ENCODE data around the gene ITPR2.
"Not testable (repeated sequence)": the region's sequence is repeated elsewhere in the genome, so short reads cannot be mapped to it uniquely, and the experiment has no call there.

ITPR2 gene

GRCh38 chr12:26524862-26525465, 308.0 kb downstream of the ITPR2 start:
- H3K9ac ChIP-seq (ENCODE audit: low read depth, low read length): no peak overlapping the region
- H3K4me1 ChIP-seq (ENCODE audit: insufficient read depth, low read length): no peaks in the 10 kb centered on the region
- peaks cover 7% of the 10 kb centered on the region; the same call in 1 of the 2 replicates for H3K9me3 ChIP-seq (ENCODE audit: control insufficient read depth, insufficient read depth, low read length)
- peaks cover 3% of the 10 kb centered on the region; the same call in 1 of the 2 replicates for H3K36me3 ChIP-seq (ENCODE audit: insufficient read depth, low read length)

DNA sequence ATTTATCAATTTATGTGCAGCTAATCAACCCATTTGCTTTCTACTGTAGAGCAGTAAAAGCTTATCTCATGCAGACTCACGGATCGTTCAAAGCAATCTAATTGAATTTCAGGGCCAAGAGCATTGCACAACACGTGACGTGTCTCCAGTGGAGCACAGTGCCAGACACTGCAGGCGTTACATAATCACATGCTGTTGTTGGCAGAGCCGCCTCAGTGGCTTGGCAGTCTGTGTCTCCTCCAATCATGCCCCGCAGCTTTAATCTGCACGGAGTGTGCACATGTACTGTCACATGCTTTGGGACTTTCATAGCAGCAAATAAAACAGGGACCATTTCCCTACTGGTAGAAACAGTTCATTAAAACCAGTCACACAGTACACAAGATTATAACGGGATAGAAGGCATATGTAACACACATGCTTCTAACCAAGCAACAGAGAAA, 309.3 kb downstream of the ITPR2 start:
- no peaks in the 10 kb centered on the region for H3K4me1 ChIP-seq (ENCODE audit: insufficient read depth, low read length)
- peaks cover 3% of the 10 kb centered on the region; the same call in 1 of the 2 replicates for H3K36me3 ChIP-seq (ENCODE audit: insufficient read depth, low read length)
- H3K9ac ChIP-seq (ENCODE audit: low read depth, low read length): no peak overlapping the region

GRCh38 chr12:26520869-26521268, 312.1 kb downstream of the ITPR2 start:
- peaks cover 5% of the 10 kb centered on the region; the same call in 1 of the 2 replicates for H3K9me3 ChIP-seq (ENCODE audit: control insufficient read depth, insufficient read depth, low read length)
- no peak overlapping the region for H3K9ac ChIP-seq (ENCODE audit: low read depth, low read length)
- no peaks in the 10 kb centered on the region for H3K36me3 ChIP-seq (ENCODE audit: insufficient read depth, low read length)

More for the DNA sequence above, 309.3 kb downstream of the ITPR2 start:
- peaks cover 7% of the 10 kb centered on the region; the same call in 1 of the 2 replicates for H3K9me3 ChIP-seq (ENCODE audit: control insufficient read depth, insufficient read depth, low read length)

GRCh38 chr12:26520109-26520508, 312.9 kb downstream of the ITPR2 start:
- Histone ChIP-seq H3K4me1 (ENCODE audit: insufficient read depth, low read length) (no peaks in the 10 kb centered on the region), H3K9me3 (ENCODE audit: control insufficient read depth, insufficient read depth, low read length) (peaks cover 3% of the 10 kb centered on the region; the same call in 1 of the 2 replicates), H3K36me3 (ENCODE audit: insufficient read depth, low read length) (no peaks in the 10 kb centered on the region), H3K9ac (ENCODE audit: low read depth, low read length) (no peak overlapping the region)

More at GRCh38 chr12:26520869-26521268, 312.1 kb downstream of the ITPR2 start:
- no peaks in the 10 kb centered on the region for H3K4me1 ChIP-seq (ENCODE audit: insufficient read depth, low read length)

DNA sequence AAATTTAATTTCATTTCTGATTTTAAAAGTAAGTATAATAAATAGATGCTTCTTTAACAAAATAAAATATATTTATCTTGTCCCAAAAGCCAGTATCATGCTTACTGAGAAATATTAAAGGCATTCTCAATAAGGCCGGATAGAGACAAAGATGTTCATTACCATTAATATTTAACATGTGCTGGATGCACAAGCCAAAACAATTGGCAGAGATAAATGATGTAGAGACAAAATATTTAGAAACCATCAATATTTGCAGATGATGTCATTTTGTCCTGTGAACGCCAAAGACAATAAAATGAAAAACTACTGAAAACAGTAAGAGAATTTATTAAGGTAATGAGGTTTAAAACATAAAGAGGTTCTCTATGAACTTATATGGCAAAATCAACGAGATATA, 313.5 kb downstream of the ITPR2 start:
- Histone ChIP-seq H3K9ac (ENCODE audit: low read depth, low read length) (no peak overlapping the region), H3K36me3 (ENCODE audit: insufficient read depth, low read length) (no peaks in the 10 kb centered on the region), H3K9me3 (ENCODE audit: control insufficient read depth, insufficient read depth, low read length) (no peaks in the 10 kb centered on the region), H3K4me1 (ENCODE audit: insufficient read depth, low read length) (no peaks in the 10 kb centered on the region)

GRCh38 chr12:26517320-26517719, 315.7 kb downstream of the ITPR2 start:
- not testable (repeated sequence) for H3K4me1 ChIP-seq (ENCODE audit: insufficient read depth, low read length); H3K36me3 ChIP-seq (ENCODE audit: insufficient read depth, low read length); H3K9ac ChIP-seq (ENCODE audit: low read depth, low read length); H3K9me3 ChIP-seq (ENCODE audit: control insufficient read depth, insufficient read depth, low read length)

GRCh38 chr12:26514364-26514763, 318.6 kb downstream of the ITPR2 start:
- peaks cover 10% of the 10 kb centered on the region; the same call in 1 of the 2 replicates for H3K4me1 ChIP-seq (ENCODE audit: insufficient read depth, low read length)
- no peak overlapping the region for H3K9ac ChIP-seq (ENCODE audit: low read depth, low read length)
- H3K9me3 ChIP-seq (ENCODE audit: control insufficient read depth, insufficient read depth, low read length): no peaks in the 10 kb centered on the region
- no peaks in the 10 kb centered on the region for H3K36me3 ChIP-seq (ENCODE audit: insufficient read depth, low read length)

DNA sequence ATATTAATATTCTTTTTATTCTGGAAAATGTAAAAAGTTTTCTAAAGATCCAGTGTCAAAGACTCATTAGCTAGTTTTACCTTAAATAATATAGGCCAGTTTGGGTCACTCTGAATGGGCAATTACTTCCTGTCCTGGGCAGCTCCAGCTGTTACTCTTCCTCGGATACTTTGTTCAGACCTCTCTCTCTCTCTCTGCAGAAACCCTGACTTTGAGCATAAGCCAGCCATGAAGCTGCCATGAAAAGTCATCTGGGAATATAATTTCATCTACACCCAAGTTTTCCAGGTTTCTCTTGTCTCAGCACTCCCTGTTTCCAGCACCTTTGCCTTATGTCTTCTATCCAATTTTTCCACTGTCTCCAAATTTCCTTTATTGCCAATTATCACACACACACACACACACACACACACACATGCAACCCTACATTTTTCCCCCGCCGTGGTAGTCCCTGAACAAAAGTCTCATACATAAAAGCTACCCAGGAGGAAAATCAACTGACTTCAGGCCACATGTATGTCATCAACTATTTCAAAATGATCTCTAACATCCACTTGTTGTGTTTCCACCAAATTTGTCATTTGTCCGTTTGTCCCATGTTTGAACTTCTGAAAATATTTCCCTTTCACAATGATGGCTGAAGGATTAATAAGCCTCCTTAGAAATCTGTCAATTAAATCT, 319.5 kb downstream of the ITPR2 start:
- Histone ChIP-seq H3K36me3 (ENCODE audit: insufficient read depth, low read length) (0 out of 2 replicates have a peak, but pooled peaks cover 3% of the 10 kb centered on the region), H3K9ac (ENCODE audit: low read depth, low read length) (no peak overlapping the region), H3K4me1 (ENCODE audit: insufficient read depth, low read length) (peaks cover 10% of the 10 kb centered on the region; the same call in 1 of the 2 replicates), H3K9me3 (ENCODE audit: control insufficient read depth, insufficient read depth, low read length) (no peaks in the 10 kb centered on the region)

DNA sequence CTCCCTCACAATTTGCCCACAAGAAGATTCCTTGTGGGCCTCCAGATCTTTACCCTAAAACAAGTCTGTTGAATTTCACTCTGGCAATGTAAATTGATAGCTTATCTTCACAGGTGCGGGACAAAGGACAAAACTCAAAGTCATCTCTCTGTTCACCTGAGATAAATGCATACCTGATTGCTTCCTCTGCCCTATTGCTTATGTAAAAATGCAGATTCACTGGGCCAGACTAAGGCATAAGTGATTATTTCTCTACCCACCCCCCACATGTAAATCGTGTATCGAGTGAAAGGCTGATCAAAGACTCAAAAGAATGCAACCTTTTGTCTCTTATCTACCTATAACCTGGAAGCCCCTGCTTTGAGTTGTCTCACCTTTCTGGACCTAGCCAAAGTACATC, 320.8 kb downstream of the ITPR2 start:
- Histone ChIP-seq H3K4me1 (ENCODE audit: insufficient read depth, low read length) (peaks cover 10% of the 10 kb centered on the region; the same call in 1 of the 2 replicates), H3K9ac (ENCODE audit: low read depth, low read length) (no peak overlapping the region), H3K9me3 (ENCODE audit: control insufficient read depth, insufficient read depth, low read length) (no peaks in the 10 kb centered on the region)

GRCh38 chr12:26510354-26510674, 322.7 kb downstream of the ITPR2 start:
- H3K9ac ChIP-seq (ENCODE audit: low read depth, low read length): no peak overlapping the region
- H3K9me3 ChIP-seq (ENCODE audit: control insufficient read depth, insufficient read depth, low read length): no peaks in the 10 kb centered on the region
- H3K36me3 ChIP-seq (ENCODE audit: insufficient read depth, low read length): 0 out of 2 replicates have a peak, but pooled peaks cover 3% of the 10 kb centered on the region
- peaks cover 10% of the 10 kb centered on the region; the same call in 1 of the 2 replicates for H3K4me1 ChIP-seq (ENCODE audit: insufficient read depth, low read length)

More for the DNA sequence above, 320.8 kb downstream of the ITPR2 start:
- 0 out of 2 replicates have a peak, but pooled peaks cover 3% of the 10 kb centered on the region for H3K36me3 ChIP-seq (ENCODE audit: insufficient read depth, low read length)

GRCh38 chr12:26507613-26508012, 325.4 kb downstream of the ITPR2 start:
- peaks cover 10% of the 10 kb centered on the region; the same call in 1 of the 2 replicates for H3K4me1 ChIP-seq (ENCODE audit: insufficient read depth, low read length)
- no peaks in the 10 kb centered on the region for H3K9me3 ChIP-seq (ENCODE audit: control insufficient read depth, insufficient read depth, low read length)
- no peak overlapping the region for H3K9ac ChIP-seq (ENCODE audit: low read depth, low read length)
- H3K36me3 ChIP-seq (ENCODE audit: insufficient read depth, low read length): 0 out of 2 replicates have a peak, but pooled peaks cover 3% of the 10 kb centered on the region

GRCh38 chr12:26499979-26500640, 332.9 kb downstream of the ITPR2 start:
- H3K4me1 ChIP-seq (ENCODE audit: insufficient read depth, low read length): no peaks in the 10 kb centered on the region
- H3K9me3 ChIP-seq (ENCODE audit: control insufficient read depth, insufficient read depth, low read length): no peaks in the 10 kb centered on the region
- H3K36me3 ChIP-seq (ENCODE audit: insufficient read depth, low read length): no peaks in the 10 kb centered on the region
- no peak overlapping the region for H3K9ac ChIP-seq (ENCODE audit: low read depth, low read length)

DNA sequence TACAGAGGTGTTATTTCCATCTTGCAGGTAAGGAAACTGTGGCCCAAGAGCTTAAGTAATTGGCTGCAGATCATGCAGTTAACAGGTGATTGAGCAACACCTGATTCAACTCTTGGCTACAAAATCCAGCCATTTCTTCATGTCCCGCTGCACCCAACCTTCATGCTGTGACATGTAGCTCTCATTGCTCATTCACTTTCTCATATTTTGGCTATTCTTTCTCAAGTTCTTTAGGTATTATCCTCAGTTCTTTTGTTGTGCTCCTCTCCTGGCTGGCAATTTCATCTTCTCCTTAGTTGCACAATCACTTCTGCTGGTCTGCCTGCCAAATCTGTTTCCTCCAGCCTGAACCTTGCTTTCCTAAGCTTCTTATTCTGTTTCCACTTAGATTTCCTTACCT, 336.8 kb downstream of the ITPR2 start:
- Histone ChIP-seq H3K9ac (ENCODE audit: low read depth, low read length) (no peak overlapping the region), H3K9me3 (ENCODE audit: control insufficient read depth, insufficient read depth, low read length) (no peaks in the 10 kb centered on the region), H3K36me3 (ENCODE audit: insufficient read depth, low read length) (peaks cover 3% of the 10 kb centered on the region; the same call in 1 of the 2 replicates), H3K4me1 (ENCODE audit: insufficient read depth, low read length) (no peaks in the 10 kb centered on the region)

DNA sequence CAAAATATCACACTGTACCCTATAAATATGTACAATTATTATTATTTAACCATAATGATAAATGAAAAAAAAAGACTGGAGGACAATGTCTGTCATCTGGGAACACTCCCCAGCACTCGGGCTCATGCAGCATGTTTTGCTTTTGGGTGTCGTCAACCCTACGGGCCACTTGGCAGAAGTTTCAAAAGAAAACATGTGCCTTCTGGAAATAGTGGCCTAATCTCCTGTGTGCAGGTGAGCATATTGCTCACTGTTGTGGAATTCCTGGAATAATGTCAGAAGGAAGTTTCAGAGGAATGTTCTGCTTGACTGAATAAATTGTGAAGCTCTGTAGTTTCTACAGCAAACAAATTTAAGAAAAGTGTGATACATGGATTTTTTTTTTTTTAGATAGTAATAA, 339.3 kb downstream of the ITPR2 start:
- Histone ChIP-seq H3K9me3 (ENCODE audit: control insufficient read depth, insufficient read depth, low read length) (no peaks in the 10 kb centered on the region), H3K9ac (ENCODE audit: low read depth, low read length) (no peak overlapping the region), H3K36me3 (ENCODE audit: insufficient read depth, low read length) (peaks cover 3% of the 10 kb centered on the region; the same call in 1 of the 2 replicates), H3K4me1 (ENCODE audit: insufficient read depth, low read length) (no peaks in the 10 kb centered on the region)
